ENCODE results near the gene DENND5B. TPM values are rescaled to one million over a fixed set of nuclear protein-coding genes. Genes with fewer than 3 reads are reported as not detected.
"Not testable (repeated sequence)": the region's sequence is repeated elsewhere in the genome, so short reads cannot be mapped to it uniquely, and the experiment has no call there.

The DENND5B gene
- 20.8 and 22.4 TPM in 2 replicates for total RNA-seq (2014; rRNA removed; shearing (Covaris generic))

DNA sequence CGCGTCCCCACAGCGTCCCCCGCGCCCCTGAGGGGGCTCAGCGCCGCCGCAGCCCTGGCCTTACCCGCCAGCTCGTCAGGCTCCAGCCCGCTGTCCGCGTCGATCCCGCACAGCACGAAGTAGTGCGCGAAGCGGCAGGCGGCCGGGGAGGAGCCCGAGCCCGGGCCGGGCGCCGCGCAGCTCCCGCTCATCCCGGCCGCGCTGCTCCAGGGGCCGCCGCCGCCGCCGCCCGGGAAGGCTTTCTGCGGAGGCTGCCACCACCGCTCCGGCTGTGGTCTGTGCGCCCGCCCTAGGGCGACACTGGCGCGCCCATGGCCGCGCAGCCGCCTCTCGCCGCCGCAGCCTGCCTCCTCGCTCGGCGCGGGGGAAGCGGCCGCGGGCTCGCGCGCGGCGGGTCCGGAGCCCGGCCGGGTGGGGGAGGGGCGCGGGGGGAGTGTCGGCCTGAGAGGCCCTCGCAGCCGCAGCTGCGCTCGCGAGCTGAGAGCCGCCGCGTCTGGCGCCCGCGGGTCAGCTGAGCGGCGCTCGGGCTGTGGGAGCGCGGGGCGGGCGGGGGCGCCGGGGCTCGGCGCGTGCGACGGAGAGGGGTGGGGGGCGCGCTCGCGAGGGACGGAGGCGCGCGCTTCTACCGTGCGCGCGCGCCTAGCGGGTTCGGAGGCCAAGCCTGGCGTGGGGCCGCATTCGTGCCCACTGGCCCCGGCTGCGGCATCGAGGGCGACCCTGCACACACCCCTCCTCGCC lies at the start of gene DENND5B:
Gene DENND5B, minus strand, starts transcription at position 495 of the 738 bp plus-strand sequence. Its CDS starts 304 bp downstream, at position 191.
- Histone ChIP-seq H3K9me3 (replicated peaks) (no peaks in the 10 kb centered on the region), H3K27ac (peak within 1 kb of the TSS; percentile 79), H3K4me3 (peak within 1 kb of the TSS; percentile 80), H3K27me3 (no peaks in the 10 kb centered on the region), H3K36me3 (no peaks in the 10 kb centered on the region), H3K4me1 (peaks cover 8% of the 10 kb centered on the region; the same call in 1 of the 2 replicates)
- peak; percentile 74 to 80 for DNase-seq

GRCh38 chr12:31634620-31635019 lies 43.7 kb upstream of the DENND5B start:
- no peaks in the 10 kb centered on the region for H3K36me3 ChIP-seq
- no peak overlapping the region for H3K27ac ChIP-seq
- no peak for DNase-seq
- H3K4me3 ChIP-seq: no peak overlapping the region
- peaks cover 3% of the 10 kb centered on the region; the same call in 1 of the 2 replicates for H3K4me1 ChIP-seq
- no peaks in the 10 kb centered on the region for H3K9me3 ChIP-seq (replicated peaks)
- H3K27me3 ChIP-seq: no peaks in the 10 kb centered on the region

DNA sequence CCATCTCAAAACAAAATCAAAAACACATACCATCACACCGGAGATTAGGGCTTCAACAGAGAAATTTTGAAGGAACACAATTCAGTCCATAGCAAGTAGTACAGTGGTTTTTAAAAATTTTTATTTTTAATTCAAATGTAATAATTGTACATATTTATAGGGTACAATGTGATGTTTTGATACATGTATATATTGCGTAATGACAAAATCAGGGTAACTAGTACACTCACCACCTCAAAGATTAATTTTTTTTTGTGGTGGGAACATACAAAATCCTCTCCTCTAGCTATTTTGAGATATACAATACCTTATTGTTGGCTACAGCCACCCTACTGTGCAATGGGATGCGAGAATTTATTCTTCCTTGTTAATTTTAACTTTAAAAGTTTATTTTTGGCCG lies 42.5 kb upstream of the DENND5B start:
- Histone ChIP-seq H3K9me3 (replicated peaks) (no peaks in the 10 kb centered on the region), H3K36me3 (no peaks in the 10 kb centered on the region), H3K27ac (no peak overlapping the region), H3K4me3 (no peak overlapping the region), H3K27me3 (no peaks in the 10 kb centered on the region), H3K4me1 (peaks cover 7% of the 10 kb centered on the region; the same call in 1 of the 2 replicates)
- no peak for DNase-seq

DNA sequence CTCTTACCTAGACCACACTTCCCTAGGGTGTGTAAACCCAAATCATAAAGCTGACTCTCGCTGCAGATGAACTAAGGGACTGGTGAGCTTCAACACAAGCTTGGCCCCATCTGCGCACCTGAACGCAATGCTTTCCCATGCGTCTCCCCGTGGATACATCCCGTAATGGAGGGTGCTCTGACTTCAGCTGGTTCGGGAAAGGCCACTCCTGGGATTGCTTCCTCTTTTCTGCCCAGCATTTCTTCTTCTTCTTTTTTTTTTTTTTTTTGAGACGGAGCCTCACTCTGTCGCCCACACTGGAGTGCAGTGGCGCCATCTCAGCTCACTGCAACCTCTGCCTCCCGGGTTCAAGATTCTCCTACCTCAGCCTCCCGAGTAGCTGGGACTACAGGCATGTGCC lies 40.9 kb upstream of the DENND5B start:
- Histone ChIP-seq H3K27me3 (no peaks in the 10 kb centered on the region), H3K27ac (no peak overlapping the region), H3K4me1 (peaks cover 7% of the 10 kb centered on the region; the same call in 1 of the 2 replicates), H3K36me3 (no peaks in the 10 kb centered on the region), H3K9me3 (replicated peaks) (no peaks in the 10 kb centered on the region), H3K4me3 (no peak overlapping the region)
- no peak for DNase-seq

DNA sequence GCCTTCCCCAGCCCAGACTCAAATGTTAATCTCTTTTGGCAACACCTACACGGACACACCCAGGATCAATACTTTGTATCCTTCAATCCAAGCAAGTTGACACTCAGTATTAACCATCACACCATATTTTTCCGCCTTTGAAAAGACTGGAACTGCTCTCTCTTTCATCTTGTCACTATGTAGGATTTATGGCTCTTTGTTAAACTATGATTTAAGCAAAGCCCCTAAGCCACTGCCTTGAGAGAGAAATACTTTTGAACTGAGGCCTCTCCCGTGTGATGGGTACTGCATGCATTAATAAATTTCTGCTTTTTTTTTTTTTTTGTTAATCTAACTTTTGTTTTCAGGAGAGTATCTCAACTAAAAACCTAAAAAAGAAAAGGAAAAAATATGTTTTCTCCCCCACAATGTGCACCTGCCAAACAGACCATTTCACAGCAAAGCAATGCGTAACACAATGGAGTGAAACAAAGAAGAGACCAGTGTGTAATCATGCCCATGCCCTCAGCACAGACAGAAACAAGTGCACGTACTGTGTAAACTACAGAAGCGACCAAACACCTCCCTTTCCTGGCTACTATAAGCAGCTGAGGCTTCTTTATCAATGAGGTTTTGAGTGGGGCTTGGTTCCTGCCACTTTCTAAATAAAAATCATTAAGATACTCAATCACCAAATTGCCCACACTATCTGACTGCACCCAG lies 40.2 kb upstream of the DENND5B start:
- DNase-seq: no peak
- Histone ChIP-seq H3K4me3 (no peak overlapping the region), H3K27ac (no peak overlapping the region), H3K36me3 (no peaks in the 10 kb centered on the region), H3K9me3 (replicated peaks) (no peaks in the 10 kb centered on the region), H3K27me3 (no peaks in the 10 kb centered on the region), H3K4me1 (peaks cover 7% of the 10 kb centered on the region; the same call in 1 of the 2 replicates)

DNA sequence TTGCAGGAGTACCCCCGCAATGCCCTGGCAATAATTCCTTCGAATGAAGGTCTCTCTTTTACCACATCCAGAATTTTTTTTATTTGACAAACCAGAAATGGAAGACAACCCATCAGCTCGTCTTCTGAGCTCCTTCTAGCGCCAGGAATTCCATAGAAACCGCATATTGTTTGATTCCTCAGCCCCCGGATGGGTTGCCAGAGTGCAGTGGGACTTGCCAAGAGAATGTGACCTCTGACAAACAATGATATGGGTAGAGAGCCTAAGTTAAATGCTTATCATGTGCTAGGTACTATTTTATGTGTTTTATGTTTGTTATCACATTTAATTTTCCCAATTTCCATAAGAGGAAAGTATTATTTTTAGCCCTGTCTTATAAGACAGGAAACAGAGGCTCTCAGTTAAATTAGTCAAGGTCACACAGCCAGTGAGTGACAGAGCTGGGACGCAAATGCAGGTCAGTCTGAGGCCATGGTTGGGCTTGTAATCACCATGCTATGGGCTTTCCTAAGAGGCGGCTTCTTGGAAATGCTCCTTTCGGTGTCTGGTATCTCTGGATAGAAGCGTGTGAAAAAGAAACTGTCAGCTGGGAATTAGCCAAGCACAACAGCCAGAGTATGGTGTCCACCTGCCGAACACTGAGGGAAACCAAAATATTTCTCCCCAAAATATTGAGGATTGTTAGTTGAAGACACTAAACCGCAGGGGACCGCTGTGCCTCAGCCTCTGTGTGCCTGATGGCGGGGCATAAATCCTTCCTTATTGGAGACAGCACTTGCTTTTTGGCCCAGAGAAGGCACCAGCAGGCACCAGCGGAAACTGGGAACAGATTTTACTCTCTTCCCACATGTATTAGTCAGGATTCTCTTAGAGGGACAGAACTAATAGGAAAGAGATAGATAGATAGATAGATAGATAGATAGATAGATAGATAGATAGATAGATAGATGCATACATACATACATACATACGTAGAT lies 39.1 kb upstream of the DENND5B start:
- H3K4me3 ChIP-seq: peak overlapping the region; percentile 38
- peak; percentile 53 to 72 for DNase-seq
- no peaks in the 10 kb centered on the region for H3K9me3 ChIP-seq (replicated peaks)
- no peaks in the 10 kb centered on the region for H3K27me3 ChIP-seq
- H3K27ac ChIP-seq: peak overlapping the region; percentile 37
- H3K36me3 ChIP-seq: no peaks in the 10 kb centered on the region
- H3K4me1 ChIP-seq: peaks cover 7% of the 10 kb centered on the region; the same call in 1 of the 2 replicates

DNA sequence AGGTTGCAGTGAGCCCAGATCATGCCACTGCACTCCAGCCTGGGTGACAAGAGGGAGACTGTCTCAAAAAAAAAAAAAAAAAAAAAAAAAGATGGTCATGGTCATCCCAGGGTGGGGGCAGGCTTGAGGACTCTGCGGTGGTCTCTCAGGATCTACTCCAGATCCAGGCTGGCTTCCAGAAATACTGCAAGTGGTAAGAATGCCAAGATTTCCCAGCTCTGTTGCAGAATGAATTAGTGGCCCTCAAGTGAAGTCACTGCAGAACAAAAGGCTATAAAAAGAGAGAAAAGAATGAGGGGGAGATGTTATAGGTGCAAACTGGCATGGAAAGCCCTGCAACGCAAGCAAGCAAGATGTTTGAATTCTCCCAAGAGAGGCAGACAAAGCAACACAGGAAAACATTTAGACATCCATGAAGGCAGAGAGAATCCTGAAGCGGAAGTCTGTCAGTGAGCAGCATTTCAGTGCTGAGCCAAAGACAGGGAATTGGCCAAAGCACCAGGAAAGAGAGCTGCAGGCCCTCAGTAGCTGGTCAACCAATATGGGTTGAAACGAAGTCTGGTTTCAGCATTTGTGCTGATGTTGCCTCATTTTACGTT lies 36.6 kb upstream of the DENND5B start:
- Histone ChIP-seq H3K27ac (no peak overlapping the region), H3K36me3 (no peaks in the 10 kb centered on the region), H3K4me3 (no peak overlapping the region), H3K9me3 (replicated peaks) (no peaks in the 10 kb centered on the region), H3K27me3 (no peaks in the 10 kb centered on the region), H3K4me1 (peaks cover 7% of the 10 kb centered on the region; the same call in 1 of the 2 replicates)
- DNase-seq: no peak

DNA sequence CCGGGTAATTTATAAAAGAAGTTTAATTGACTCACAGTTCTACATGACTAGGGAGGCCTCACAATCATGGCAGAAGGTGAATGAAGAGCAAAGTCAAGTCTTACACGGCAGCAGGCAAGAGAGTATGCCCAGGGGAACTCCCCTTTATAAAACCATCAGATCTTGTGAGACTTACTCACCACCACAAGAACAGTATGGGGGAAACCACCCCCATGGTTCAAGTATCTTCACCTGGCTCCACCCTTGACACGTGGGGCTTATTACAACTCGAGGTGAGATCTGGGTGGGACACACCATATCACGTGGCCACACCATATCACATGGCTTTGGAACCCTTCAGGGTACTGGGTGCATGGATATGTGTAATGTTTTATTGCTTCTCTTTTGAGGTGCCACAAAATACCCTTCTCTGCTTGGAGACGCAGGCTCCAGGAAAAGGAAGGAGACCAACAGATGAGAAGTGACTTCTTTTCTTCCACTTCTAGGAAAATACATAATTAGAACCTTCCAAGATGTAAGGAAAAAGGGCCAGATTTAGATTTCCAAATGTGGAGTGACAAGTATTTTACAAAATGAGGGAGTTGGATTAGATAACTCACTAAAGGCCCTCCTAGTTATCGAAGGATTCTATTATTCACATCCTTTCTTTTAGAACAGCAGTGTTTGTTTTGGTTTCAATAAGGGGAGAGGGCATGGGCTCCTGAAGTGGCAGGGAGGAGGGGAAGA lies 35.5 kb upstream of the DENND5B start:
- Histone ChIP-seq H3K4me3 (no peak overlapping the region), H3K27ac (no peak overlapping the region), H3K4me1 (peaks cover 7% of the 10 kb centered on the region; the same call in 1 of the 2 replicates), H3K27me3 (no peaks in the 10 kb centered on the region), H3K9me3 (replicated peaks) (no peaks in the 10 kb centered on the region), H3K36me3 (no peaks in the 10 kb centered on the region)
- no peak for DNase-seq

DNA sequence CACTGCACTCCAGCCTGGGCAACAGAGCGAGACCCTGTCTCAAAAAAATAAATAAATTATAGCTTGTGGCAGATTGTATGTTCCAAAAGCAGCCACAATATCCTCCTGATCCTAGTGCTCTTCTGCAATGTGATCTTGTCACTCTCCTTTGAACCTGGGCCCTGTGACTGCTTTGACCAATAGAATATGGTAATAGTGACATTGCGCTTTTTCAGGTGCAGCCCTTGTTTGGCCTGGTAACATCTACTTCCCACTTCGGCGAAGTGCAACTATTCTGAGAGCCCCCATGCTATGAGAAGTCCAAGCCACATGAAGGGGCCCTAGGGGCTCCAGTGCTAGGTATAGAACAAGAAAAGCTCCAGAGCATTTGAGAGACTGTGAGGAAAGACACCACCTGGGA lies 31.1 kb upstream of the DENND5B start:
- DNase-seq: no peak
- Histone ChIP-seq H3K36me3 (no peaks in the 10 kb centered on the region), H3K27ac (no peak overlapping the region), H3K9me3 (replicated peaks) (no peaks in the 10 kb centered on the region), H3K4me3 (no peak overlapping the region), H3K27me3 (no peaks in the 10 kb centered on the region), H3K4me1 (no peaks in the 10 kb centered on the region)

DNA sequence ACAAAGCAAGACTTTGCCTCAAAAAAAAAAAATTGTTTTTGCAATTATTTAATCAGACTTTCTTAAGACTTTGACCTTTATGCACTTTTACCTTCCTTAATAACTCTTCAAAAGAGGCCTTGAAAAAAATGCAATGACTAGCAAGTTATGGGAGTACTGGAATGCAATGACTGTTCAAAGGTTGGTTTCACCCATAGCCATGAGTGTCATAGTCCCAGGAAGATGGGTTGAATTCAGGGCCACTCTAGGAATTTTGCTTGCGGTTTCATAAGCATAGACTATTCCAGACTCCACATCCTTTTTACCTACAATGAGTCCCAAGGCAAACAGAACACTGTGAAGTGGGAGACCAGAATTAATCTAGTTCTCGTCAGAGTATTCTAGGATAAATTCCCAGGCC lies 29.4 kb upstream of the DENND5B start:
- Histone ChIP-seq H3K27me3 (no peaks in the 10 kb centered on the region), H3K9me3 (replicated peaks) (no peaks in the 10 kb centered on the region), H3K4me1 (no peaks in the 10 kb centered on the region), H3K36me3 (no peaks in the 10 kb centered on the region), H3K4me3 (no peak overlapping the region), H3K27ac (no peak overlapping the region)
- DNase-seq: no peak

- no peak for DNase-seq
- Histone ChIP-seq H3K27me3 (no peaks in the 10 kb centered on the region), H3K27ac (no peak overlapping the region), H3K36me3 (no peaks in the 10 kb centered on the region), H3K4me3 (no peak overlapping the region), H3K4me1 (no peaks in the 10 kb centered on the region), H3K9me3 (replicated peaks) (no peaks in the 10 kb centered on the region)
Measured at GRCh38 chr12:31618228-31619025, 27.5 kb upstream of the DENND5B start.

DNA sequence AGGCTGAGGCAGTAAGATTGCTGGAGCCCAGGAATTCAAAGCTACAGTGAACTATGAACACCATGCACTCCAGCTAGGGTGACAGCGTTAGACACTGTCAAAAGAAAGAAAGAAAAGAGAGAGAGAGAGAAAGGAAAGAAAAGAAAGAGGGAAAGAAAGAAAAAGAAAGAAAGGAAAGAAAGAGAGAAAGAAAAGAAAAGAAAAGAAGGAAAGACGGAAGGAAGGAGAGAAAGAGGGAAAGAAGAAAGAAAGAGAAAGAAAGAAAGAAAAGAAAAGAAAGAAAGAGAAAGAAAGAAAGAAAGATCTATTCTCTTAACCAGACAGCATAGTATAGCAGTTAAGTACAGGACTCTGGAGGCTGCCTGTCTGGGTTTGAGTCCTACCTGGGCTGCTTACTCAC lies 21.9 kb upstream of the DENND5B start:
- no peak overlapping the region for H3K4me3 ChIP-seq
- no peak overlapping the region for H3K27ac ChIP-seq
- H3K9me3 ChIP-seq (replicated peaks): peaks cover 9% of the 10 kb centered on the region
- H3K27me3 ChIP-seq: no peaks in the 10 kb centered on the region
- no peaks in the 10 kb centered on the region for H3K36me3 ChIP-seq
- H3K4me1 ChIP-seq: no peaks in the 10 kb centered on the region
- no peak for DNase-seq

- not testable (repeated sequence) for DNase-seq; H3K4me1 ChIP-seq; H3K4me3 ChIP-seq; H3K27me3 ChIP-seq; H3K9me3 ChIP-seq (replicated peaks); H3K36me3 ChIP-seq; H3K27ac ChIP-seq
Measured at GRCh38 chr12:31608299-31608698, 17.4 kb upstream of the DENND5B start.

All from SJCRH30 (cell line).